GM12892 (cell line): ENCODE data around the gene NAGA.

Experiments
- POLR2A ChIP-seq: IDR thresholded peaks from 2 replicates; pipeline ENCODE4 v1.6.1; 2011; ENCODE audit warnings: low read depth, low read length, control low read depth
- POLR2AphosphoS5 ChIP-seq: IDR thresholded peaks from 2 replicates; pipeline ENCODE4 v1.6.1; 2011; ENCODE audit warnings: low read depth, low read length, control low read depth

GRCh38 chr22:42076764-42077485 is 6.3 kb upstream of the NAGA start:
- TF ChIP-seq POLR2AphosphoS5 (no peak), POLR2A (no peak)
